ENCODE data around the gene REG1B. TPM values are rescaled to one million over a fixed set of nuclear protein-coding genes. Genes with fewer than 3 reads are reported as not detected.

REG1B gene
- total and polyA plus RNA-seq, 2 donors (not counting 3 experiments of a cell fraction or from before 2014, with no cell fraction given): not detected

DNA sequence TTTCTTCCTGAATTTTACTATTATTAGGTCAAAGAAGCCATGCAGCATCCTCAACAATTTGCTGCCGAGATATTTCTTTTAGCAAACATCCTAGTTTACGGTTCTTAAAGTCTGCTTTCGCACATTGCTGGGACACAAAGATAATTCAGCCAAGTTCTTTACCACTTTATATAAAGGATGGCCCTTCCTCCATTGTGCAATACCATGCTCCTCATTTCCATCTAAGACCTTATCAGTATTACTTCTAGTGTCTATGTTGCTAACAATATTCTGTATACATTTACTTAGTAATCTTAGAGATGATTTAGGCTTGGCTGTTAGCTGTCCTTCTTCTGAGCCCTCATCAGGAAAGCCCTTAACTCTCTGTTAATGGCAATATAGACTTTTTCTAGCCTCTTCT lies 24.5 kb upstream of the REG1B start:
- H3K9me3 ChIP-seq (replicated peaks; ENCODE audit: control insufficient read depth, insufficient read depth, low read length): peaks cover 3% of the 10 kb centered on the region
- no peaks in the 10 kb centered on the region for H3K79me2 ChIP-seq (ENCODE audit: control insufficient read depth, insufficient read depth, low read length)
- BruUV-seq (replicated peaks): no TSS peak
- H3K27me3 ChIP-seq (ENCODE audit: control insufficient read depth in 2 of 2, insufficient read depth in 2 of 2, low read length in 2 of 2): no peaks in the 10 kb centered on the region
- no peak overlapping the region for H3K4me2 ChIP-seq (ENCODE audit: insufficient read depth, low read length)
- CTCF ChIA-PET: no interaction called here
- H3K4me1 ChIP-seq (ENCODE audit: control insufficient read depth, extremely low read depth, insufficient read depth, low read length): no peaks in the 10 kb centered on the region
- no peak overlapping the region for H3K4me3 ChIP-seq (replicated peaks in 1 of 3; ENCODE audit: insufficient read depth in 1 of 3, low read depth in 1 of 3, low read length in 3 of 3)
- no peaks in the 10 kb centered on the region for H3K9me1 ChIP-seq (replicated peaks; ENCODE audit: control insufficient read depth, extremely low read depth, insufficient read depth, low read length)
- H4K20me1 ChIP-seq (replicated peaks; ENCODE audit: control insufficient read depth, extremely low read depth, insufficient read depth, low read length): no peaks in the 10 kb centered on the region
- no peak overlapping the region for H3K27ac ChIP-seq (ENCODE audit: insufficient read depth, low read depth, low read length)
- DNase-seq (ENCODE audit: low read depth, low spot score): no peak
- POLR2A ChIA-PET: no interaction called here
- no peak overlapping the region for H3K9ac ChIP-seq (replicated peaks; ENCODE audit: extremely low read depth, insufficient read depth, low read length)
- dilution Hi-C loops (cut with MboI; ENCODE audit: extremely low pct_ligation_motif_present, low sequenced_read_pairs) (no loop called here), intact Hi-C loops (cut with micrococcal nuclease) (no loop called here)
- H3K36me3 ChIP-seq (ENCODE audit: control insufficient read depth in 2 of 2, extremely low read depth in 1 of 2, insufficient read depth in 2 of 2, low read length in 2 of 2): no peaks in the 10 kb centered on the region
- FAIRE-seq: no peak
- H2AFZ ChIP-seq (ENCODE audit: low read depth, low read length): no peak overlapping the region
- no peak for TF ChIP-seq POLR2A (IDR thresholded peaks at IDR 0.05; ENCODE audit: low read depth, low read length)
- no peak for TF ChIP-seq POLR2AphosphoS5 (IDR thresholded peaks at IDR 0.05; ENCODE audit: insufficient read depth, low read depth, low read length)
- TF ChIP-seq, protein P1, sequence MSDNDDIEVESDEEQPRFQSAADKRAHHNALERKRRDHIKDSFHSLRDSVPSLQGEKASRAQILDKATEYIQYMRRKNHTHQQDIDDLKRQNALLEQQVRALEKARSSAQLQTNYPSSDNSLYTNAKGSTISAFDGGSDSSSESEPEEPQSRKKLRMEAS (IDR thresholded peaks at IDR 0.05; ENCODE audit: insufficient read depth, insufficient read length): no peak
- no peak for TF ChIP-seq GATA2 (IDR thresholded peaks at IDR 0.05; ENCODE audit: insufficient read depth, insufficient read length, low read depth, low read length)
- no peak for TF ChIP-seq JUN (IDR thresholded peaks at IDR 0.05; ENCODE audit: borderline replicate concordance, insufficient read depth, insufficient read length, low read depth)
- TF ChIP-seq MYC (IDR thresholded peaks at IDR 0.05; ENCODE audit: low read depth, low read length): no peak
- TF ChIP-seq, protein P2, sequence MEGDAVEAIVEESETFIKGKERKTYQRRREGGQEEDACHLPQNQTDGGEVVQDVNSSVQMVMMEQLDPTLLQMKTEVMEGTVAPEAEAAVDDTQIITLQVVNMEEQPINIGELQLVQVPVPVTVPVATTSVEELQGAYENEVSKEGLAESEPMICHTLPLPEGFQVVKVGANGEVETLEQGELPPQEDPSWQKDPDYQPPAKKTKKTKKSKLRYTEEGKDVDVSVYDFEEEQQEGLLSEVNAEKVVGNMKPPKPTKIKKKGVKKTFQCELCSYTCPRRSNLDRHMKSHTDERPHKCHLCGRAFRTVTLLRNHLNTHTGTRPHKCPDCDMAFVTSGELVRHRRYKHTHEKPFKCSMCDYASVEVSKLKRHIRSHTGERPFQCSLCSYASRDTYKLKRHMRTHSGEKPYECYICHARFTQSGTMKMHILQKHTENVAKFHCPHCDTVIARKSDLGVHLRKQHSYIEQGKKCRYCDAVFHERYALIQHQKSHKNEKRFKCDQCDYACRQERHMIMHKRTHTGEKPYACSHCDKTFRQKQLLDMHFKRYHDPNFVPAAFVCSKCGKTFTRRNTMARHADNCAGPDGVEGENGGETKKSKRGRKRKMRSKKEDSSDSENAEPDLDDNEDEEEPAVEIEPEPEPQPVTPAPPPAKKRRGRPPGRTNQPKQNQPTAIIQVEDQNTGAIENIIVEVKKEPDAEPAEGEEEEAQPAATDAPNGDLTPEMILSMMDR (IDR thresholded peaks at IDR 0.05; ENCODE audit: extremely low read depth in 1 of 2, insufficient read depth in 1 of 2, low read depth in 1 of 2, low read length in 2 of 2): no peak
- no peak for TF ChIP-seq EZH2 (IDR thresholded peaks at IDR 0.05; ENCODE audit: borderline replicate concordance, low read depth, low read length, severe bottlenecking)
- TF ChIP-seq FOS (IDR thresholded peaks at IDR 0.05; ENCODE audit: borderline replicate concordance, insufficient read depth, low read length): no peak
